ENCODE data around the gene PAGR1. TPM values are rescaled to one million over a fixed set of nuclear protein-coding genes. Genes with fewer than 3 reads are reported as not detected.

PAGR1 gene
- total RNA-seq, 4 donors from 2014 or later, result 13.5 to 23.6 (median 19.2) TPM

DNA sequence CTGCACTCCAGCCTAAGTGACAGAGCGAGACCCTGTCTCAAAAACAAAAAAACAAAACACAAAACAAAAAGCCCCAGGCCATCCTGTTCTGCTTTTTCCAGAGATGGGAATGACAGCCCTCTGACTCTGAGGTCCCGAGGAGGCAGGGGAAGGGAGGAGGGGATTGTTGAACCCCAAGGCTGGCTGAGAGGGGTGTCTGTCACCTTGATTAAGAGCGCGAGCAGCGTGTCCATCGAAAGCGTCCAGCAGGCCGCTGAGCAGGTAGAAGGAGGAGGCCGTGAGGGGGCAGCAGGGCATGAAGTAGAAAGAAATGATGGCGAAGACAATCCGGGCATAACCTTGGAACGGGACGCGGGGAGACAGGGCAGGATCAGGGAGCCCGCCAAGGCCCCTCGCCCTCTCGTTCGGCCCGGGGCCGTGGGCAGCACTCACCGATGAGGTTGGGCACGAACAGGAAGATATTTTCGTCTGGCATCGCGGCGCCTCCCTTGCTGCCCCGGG lies 46.5 kb downstream of the PAGR1 start:
- TF ChIP-seq, protein P1, sequence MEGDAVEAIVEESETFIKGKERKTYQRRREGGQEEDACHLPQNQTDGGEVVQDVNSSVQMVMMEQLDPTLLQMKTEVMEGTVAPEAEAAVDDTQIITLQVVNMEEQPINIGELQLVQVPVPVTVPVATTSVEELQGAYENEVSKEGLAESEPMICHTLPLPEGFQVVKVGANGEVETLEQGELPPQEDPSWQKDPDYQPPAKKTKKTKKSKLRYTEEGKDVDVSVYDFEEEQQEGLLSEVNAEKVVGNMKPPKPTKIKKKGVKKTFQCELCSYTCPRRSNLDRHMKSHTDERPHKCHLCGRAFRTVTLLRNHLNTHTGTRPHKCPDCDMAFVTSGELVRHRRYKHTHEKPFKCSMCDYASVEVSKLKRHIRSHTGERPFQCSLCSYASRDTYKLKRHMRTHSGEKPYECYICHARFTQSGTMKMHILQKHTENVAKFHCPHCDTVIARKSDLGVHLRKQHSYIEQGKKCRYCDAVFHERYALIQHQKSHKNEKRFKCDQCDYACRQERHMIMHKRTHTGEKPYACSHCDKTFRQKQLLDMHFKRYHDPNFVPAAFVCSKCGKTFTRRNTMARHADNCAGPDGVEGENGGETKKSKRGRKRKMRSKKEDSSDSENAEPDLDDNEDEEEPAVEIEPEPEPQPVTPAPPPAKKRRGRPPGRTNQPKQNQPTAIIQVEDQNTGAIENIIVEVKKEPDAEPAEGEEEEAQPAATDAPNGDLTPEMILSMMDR (IDR thresholded peaks at IDR 0.05; ENCODE audit: low read depth), result no peak

DNA sequence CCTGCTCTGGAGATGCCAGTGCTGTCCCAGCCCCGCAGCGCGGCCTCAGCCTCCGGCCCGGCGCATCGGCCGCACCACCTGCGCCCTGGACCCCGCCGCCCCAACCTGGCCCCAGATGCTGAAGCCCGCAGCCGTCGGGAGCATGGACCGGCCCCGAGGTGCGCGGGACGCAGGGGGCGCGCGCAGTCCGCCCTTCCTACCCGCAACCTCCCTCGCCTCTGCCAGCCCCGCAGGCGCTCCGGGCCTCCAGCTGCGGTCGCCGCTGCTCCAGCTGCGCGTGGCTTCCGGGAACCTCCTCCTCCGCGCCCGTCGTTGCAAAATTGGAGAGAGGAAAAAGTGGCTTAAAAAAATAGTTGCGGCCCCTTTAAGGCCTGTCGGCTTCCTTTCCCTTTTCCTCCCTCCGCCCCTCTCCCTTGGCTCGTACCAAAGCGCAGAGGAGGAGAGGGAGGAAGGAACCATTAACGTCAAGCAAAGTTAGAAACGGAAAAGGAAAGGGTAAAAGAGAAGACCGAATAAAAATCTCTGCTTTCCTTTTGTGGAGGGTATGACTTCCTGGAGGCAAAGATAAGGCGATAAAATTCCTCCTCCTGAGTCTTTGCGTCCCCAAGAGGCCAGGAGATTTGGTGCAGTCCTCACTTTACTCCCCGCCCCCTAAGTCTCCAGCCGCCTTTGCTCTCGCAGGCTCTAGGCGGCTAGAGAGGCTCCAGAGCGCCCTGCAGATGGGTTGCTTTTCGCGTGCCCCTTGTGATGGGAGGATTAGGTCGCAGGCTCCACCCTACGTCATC lies 47.1 kb downstream of the PAGR1 start, which contains the start of gene CDIPT:
CDIPT (minus strand) TSS at position 343 of the 785 bp plus-strand sequence. CDS start 369 bp downstream, outside the sequence.
- TF ChIP-seq, protein P1 (IDR thresholded peaks at IDR 0.05; ENCODE audit: low read depth), result no peak

DNA sequence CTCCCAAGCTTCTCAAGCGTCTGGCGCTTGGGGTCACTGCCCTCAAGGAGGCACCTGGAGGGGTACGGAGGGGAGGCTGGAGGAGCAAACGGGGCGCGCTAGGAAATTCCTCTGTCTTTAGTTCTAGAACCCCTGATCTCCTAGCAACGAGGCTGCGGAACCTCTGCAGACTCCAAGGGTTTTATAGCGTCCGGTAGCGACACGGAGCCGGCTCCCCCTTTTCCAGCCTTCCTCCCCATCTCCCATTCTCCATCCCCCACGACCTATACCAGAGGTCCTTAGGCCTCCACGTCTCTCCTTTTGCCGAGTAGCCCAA lies 47.7 kb downstream of the PAGR1 start:
- TF ChIP-seq, protein P1 (IDR thresholded peaks at IDR 0.05; ENCODE audit: low read depth), result no peak

DNA sequence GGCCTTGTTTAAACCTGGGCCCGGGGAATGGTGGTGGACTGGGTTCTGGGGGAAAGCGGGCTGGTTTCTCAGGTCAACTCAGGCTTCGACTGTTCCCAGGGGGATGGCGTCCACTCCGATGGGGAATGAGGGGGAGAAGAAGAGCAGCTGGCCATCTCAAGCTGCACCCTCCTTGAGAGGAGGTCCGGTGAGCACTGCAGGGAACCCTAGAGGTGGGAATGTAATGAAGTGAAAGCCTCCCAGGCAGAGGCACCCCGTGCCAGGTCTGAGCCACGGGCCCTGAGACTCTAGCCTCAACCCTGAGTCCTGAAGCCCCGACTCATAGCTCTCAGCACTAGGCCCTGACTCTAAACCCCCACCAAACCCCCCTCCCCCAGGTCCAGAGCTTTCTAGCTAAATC lies 48.3 kb downstream of the PAGR1 start:
- TF ChIP-seq, protein P1 (IDR thresholded peaks at IDR 0.05; ENCODE audit: low read depth), result no peak

DNA sequence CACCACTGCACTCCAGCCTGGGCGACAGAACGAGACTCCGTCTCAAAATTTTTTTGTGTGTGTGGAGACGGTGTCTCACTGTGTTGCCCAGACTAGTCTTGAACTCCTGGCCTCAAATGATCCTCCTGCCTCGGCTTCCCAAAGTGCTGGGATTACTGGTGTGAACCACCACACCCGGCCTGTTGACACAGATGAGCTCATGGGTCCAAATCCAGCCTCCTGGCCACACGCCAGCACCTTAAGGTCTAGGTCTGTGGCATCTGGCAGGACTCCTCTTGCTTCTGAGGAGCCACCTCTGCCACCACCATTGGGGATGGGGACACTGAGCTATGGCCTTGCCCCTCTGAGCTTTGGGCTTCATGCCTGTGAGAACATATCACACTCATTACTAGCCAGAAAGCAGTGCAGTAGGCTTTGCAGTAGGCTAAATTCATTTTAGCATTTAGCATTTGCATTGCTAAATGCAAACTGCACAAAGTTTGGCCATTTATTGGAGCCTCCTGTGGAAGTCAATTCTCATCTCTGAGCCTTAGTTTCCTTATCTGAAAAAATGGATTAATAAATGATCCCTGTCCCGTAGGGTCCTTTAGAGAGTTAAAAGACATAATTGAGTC lies 52.6 kb downstream of the PAGR1 start:
- TF ChIP-seq, protein P1 (IDR thresholded peaks at IDR 0.05; ENCODE audit: low read depth), result no peak

Small RNA genes lying within 50 kb of the gene (small RNA-seq; reads per million reads assigned to genes)
- gene AC009133.6 (not detected), gene AC120114.4 (not detected)

Other genes starting within 250 kb of the PAGR1 start
- 1 to 10 TPM; 1.1 to 8.7 (median 1.8) TPM for gene SPN, start 152.9 kb upstream of the PAGR1 start, total RNA-seq
- gene QPRT, start 137.0 kb upstream of the PAGR1 start, total RNA-seq, result 10 to 100 TPM in 1 of 4 donors, 1 to 10 TPM in 3; 1.5 to 13.8 (median 2.4) TPM
- 1 to 10 TPM in 3 of 4 donors, under 1 TPM in 1; 0.75 to 4.2 (median 1.6) TPM for gene C16orf54, start 70.2 kb upstream of the PAGR1 start, total RNA-seq
- gene ZG16, start 37.9 kb upstream of the PAGR1 start, total RNA-seq, result under 1 TPM in 2 of 4 donors, not detected in 2; 0.17 to 0.75 TPM
- 10 to 100 TPM; 10.6 to 18.1 (median 16.5) TPM for gene KIF22, start 25.4 kb upstream of the PAGR1 start, total RNA-seq
- gene MAZ, start 9.6 kb upstream of the PAGR1 start, total RNA-seq, result 10 to 100 TPM; 45.6 to 71.1 (median 62.7) TPM
- gene PRRT2, start 4.0 kb upstream of the PAGR1 start, total RNA-seq, result 1 to 10 TPM in 2 of 4 donors, under 1 TPM in 1, not detected in 1; 0.19 to 3.5 (median 2.9) TPM
- gene MVP, start 4.3 kb downstream of the PAGR1 start, total RNA-seq, result 100 to 1,000 TPM in 2 of 4 donors, 10 to 100 TPM in 2; 47.1 to 119 (median 103) TPM
- 100 to 1,000 TPM in 1 of 4 donors, 10 to 100 TPM in 3; 57.7 to 107 (median 94.7) TPM for gene CDIPT, start 47.1 kb downstream of the PAGR1 start, total RNA-seq
- 1 to 10 TPM in 1 of 4 donors, under 1 TPM in 2, not detected in 1; 0.66 to 5.6 (median 0.75) TPM for gene SEZ6L2, start 83.4 kb downstream of the PAGR1 start, total RNA-seq
- 1 to 10 TPM in 1 of 4 donors, under 1 TPM in 2, not detected in 1; 0.44 to 3.7 (median 0.57) TPM for gene ASPHD1, start 84.3 kb downstream of the PAGR1 start, total RNA-seq
- gene KCTD13, start 110.1 kb downstream of the PAGR1 start, total RNA-seq, result 10 to 100 TPM in 3 of 4 donors, 1 to 10 TPM in 1; 5.4 to 26.2 (median 23.3) TPM
- gene TMEM219, start 145.9 kb downstream of the PAGR1 start, total RNA-seq, result 100 to 1,000 TPM in 3 of 4 donors, 10 to 100 TPM in 1; 53.8 to 149 (median 120) TPM
- gene TAOK2, start 157.7 kb downstream of the PAGR1 start, total RNA-seq, result 10 to 100 TPM; 25.7 to 87.0 (median 31.4) TPM
- gene HIRIP3, start 179.5 kb downstream of the PAGR1 start, total RNA-seq, result 10 to 100 TPM; 11.9 to 15.3 (median 14.2) TPM
- 10 to 100 TPM in 3 of 4 donors, 1 to 10 TPM in 1; 8.5 to 45.0 (median 24.3) TPM for gene INO80E, start 180.1 kb downstream of the PAGR1 start, total RNA-seq
- under 1 TPM in 2 of 4 donors, not detected in 2; 0.66 to 0.85 TPM for gene DOC2A, start 194.9 kb downstream of the PAGR1 start, total RNA-seq
- gene C16orf92, start 207.0 kb downstream of the PAGR1 start, total RNA-seq, result not detected
- not detected for gene TLCD3B, start 215.1 kb downstream of the PAGR1 start, total RNA-seq
- gene ALDOA, start 249.6 kb downstream of the PAGR1 start, total RNA-seq, result 100 to 1,000 TPM; 526 to 986 (median 599) TPM

All from subcutaneous adipose tissue (tissue), 4 donors.